Stimulated activated CD4-positive, alpha-beta T cell treated with anti-CD3 and anti-CD28 coated beads, Interleukin-12 subunit alpha, Interleukin-12 subunit beta, amount 100 ng/mL, for 48 hours (primary cell): Measurements from ENCODE around the gene GALM.
A peak's percentile ranks its signal among the peaks of the same experiment; 100 is the strongest.
"Not testable (repeated sequence)": the region's sequence is repeated elsewhere in the genome, so short reads cannot be mapped to it uniquely, and the experiment has no call there.

Experiments
- DNase-seq, 3 donors: peaks; one replicate each; pipeline ENCODE4 v3.0.0-alpha.2; 2020; ENCODE audit warnings: low read depth in 2 of 3, low spot score in 1 of 3

GALM gene

DNA sequence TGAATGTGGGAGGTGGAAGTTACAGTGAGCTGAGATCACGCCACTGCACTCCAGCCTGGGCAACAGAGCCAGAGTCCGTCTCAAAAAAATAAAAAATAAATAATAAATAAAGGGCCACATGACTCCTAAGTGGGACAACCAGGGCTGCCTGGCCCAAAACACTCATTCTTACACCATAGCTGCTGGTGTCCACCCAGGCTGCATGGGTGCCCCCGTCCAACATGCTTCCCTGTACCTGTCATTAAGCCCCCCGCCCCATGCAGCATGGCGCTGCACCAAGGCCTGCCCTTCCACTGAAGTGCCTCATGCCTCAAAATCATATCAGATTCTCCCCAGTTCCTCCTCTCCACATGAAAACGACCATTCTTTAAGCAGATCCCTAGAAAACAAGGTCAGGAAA is 10.8 kb downstream of the GALM start:
- DNase-seq, result no peak

DNA sequence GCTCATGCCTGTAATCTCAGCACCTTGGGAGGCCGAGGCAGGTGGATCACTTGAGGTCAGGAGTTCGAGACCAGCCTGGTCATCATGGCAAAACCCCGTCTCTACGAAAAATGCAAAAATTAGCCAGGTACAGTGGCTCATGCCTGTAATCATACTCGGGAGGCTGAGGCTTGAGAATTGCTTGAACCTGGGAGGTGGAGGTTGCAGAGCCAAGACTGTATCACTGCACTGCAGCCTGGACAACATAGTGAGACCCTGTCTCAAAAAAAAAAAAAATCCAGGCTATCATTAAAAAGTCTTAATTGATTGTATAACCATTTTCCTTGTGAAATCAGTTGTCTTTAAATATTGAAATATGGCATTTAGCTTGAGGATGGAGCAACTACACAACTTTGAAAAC is 15.0 kb downstream of the GALM start:
- DNase-seq, result not testable (repeated sequence)

DNA sequence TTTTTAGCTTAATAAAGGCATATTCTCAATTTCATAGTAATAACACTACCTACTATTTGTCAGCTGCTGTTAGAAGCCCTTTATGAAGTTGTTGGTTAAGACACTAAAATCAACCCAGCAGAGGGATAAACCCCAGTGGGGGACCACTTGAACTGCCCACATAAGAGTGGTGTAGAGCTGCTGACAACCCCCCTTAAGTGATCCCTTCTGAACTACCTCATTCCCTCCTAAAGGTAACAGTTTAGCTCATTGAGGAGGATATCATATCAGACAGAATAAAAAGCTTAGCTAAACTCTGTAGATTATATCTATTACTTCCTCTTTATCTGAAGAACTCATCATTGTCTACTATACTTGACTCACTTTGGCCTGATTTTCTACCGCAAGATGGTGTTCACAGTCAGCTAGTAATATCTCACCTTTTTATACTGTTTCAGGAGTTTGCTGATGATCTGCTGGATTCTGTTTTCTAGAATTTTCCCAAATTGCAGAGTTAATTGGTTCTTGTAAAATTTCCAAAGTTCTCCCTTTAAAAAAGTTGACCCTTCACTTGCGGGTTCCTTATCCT is 16.2 kb downstream of the GALM start:
- no peak for DNase-seq

DNA sequence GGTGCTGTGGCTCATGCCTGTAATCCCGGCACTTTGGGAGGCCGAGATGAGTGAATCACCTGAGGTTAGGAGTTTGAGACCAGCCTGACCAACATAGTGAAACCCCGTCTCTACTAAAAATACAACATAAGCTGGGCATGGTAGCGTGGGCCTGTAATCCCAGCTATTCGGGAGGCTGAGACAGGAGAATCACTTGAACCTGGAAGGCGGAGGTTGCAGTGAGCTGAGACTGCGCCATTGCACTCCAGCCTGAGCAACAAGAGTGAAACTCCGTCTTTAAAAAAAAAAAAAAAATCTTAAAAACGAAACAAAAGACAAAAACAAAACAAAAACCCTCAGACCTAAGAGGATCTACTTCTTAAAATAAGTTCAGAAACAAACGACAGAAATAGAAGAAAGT is 16.7 kb downstream of the GALM start:
- peak in 1 of 3 donors; percentile 23 for DNase-seq

- DNase-seq, result no peak
Measured at GRCh38 chr2:38683766-38684165, 17.9 kb downstream of the GALM start.

GRCh38 chr2:38685116-38685735 is 19.3 kb downstream of the GALM start:
- no peak for DNase-seq

GRCh38 chr2:38690499-38691420 is 24.8 kb downstream of the GALM start:
- peak in 1 of 3 donors; percentile 16 for DNase-seq

DNA sequence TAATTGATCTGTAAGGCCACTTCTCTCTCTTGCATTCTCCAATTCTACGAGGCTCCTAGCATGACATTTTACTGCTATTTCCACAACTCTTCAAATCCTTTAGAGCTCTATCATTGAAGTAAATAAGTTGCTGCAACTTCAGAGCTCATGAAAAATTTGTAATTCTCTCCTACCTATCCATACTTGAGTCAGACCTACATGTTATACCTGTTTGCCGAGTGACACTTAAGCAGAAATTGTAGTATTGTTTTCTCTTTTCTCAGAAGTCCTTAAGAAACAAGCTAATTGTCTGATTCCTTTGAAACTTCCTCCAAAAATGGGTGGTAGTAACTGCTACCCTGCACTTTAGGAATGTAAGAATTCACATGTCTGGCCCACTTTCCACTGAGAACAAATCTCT is 26.1 kb downstream of the GALM start:
- DNase-seq, result no peak

- no peak for DNase-seq
Measured at GRCh38 chr2:38692636-38693318, 26.9 kb downstream of the GALM start.

GRCh38 chr2:38697116-38697840 is 31.4 kb downstream of the GALM start:
- DNase-seq, result no peak

- no peak for DNase-seq
Measured at GRCh38 chr2:38698467-38699003, 32.6 kb downstream of the GALM start.

DNA sequence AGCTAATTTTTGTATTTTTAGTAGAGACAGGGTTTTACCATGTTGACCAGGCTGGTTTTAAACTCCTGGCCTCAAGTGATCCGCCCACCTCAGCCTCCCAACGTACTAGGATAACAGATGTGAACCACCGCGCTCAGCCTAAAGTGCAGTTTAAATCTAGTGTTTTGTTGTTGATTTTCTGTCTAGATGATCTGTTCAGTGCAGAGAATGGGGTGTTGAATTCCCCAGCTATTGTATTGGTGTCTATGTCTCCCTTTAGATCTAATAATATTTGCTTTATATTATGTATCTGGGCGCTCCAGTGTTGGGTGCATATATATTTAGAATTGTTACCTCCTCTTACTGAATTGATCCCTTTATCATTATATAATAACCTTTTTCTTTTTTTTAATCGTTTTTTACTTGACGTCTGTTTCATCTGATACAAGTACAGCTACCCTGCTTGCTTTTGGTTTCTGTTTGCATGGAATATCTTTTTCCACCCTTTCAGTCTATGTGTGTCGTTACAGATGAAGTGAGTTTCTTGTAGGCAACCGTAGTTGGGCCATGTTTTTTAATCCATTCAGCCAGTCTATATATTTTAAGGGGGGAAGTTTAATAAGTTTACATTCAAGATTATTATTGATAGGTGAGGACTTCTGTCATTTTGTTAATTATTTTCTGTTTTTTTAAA is 34.3 kb downstream of the GALM start:
- no peak for DNase-seq

DNA sequence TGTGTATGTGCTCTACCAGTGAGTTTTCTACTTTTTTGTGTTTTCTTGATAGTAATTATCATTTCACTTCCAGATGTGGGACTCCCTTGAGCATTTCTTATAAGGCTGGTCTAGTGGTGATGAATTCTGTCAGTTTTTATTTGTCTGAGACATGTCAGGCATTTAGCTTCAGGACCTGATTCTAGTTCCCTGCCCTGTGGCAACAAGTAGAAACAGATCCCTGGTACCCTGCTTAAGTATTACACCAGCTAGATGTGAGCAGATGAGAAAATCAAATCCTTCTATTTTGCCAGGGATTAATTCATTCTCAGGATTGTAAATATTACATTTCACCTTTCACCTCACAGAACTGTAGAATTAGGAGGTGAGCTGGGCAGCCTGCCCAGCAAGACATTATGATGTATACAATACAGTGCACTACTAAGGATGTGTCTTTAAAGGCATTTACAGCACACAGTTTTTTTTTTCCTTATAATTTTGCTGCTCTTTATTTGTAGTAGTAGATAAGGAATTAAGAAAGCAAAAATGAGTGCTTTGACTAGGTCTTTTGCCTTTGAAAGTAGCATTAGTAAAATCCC is 35.1 kb downstream of the GALM start:
- no peak for DNase-seq

DNA sequence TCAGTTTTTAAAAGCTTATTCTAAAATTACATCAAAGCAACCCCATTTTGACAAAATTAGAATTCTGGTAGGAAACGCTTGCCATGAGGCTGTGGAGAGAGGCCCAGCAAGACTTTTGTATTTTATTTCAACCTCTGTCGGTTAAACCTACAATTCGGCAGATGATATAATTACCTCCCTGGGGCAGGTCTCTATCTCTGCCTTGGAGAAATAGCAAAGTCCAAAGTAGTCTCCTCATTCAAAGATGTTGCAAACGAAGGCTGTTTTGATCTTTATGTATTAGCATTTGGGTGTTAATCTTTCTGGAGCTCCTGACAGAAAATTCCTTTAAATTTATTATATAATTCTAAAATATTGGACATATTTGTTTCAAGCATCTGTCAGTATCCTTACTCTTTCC is 35.6 kb downstream of the GALM start:
- no peak for DNase-seq

DNA sequence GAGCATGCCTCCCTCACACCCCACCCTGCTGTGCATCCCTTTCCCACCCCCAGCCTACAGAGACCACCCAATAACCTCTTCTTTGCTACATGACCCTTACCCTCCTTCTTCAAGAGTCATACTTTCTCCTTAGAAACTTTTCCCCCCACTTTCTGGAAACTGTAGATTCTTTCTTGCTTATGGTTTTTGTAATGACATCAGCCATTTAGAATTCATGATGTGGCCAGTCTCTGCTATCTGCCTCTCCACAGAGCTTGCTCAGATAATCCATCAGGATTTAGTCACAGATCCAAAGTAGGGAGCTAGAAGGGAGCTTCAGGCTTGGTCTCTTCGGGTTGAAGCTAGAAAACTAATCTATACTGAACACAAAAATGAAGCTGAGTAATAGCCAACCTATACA is 36.5 kb downstream of the GALM start:
- DNase-seq, result no peak

GRCh38 chr2:38703336-38703735 is 37.4 kb downstream of the GALM start:
- not testable (repeated sequence) for DNase-seq

GRCh38 chr2:38704664-38705063 is 38.8 kb downstream of the GALM start:
- DNase-seq, result no peak

DNA sequence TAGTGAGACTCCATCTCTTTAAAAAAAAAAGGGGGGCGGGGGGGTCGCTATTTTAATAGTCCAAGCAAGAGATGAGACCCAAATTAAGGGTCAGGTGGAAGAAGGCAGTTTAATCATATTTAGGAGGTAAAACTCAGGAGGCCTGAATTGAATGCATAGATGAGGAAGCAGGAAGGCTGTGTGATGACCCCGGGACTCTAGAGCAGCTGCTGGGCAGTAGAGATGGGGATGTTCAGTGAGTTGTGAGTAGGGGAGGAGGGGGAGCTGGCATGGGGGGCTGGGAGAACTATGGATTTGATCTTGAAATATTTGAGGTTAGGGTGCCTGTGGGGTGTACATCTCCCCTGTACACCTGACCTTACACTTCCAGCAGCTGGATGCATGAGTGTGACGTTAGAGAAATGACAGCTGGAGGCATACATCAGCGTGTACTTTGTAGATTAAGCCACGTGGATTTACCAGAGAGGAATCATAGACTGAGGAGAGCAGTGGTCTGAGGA is 41.0 kb downstream of the GALM start:
- no peak for DNase-seq

GRCh38 chr2:38708491-38708890 is 42.6 kb downstream of the GALM start:
- not testable (repeated sequence) for DNase-seq
